Measurements from ENCODE around the gene IRF5. TPM values are rescaled to one million over a fixed set of nuclear protein-coding genes. Genes with fewer than 3 reads are reported as not detected.

The IRF5 gene
- total and polyA plus RNA-seq, 10 of the 15 experiments (the other 5 are each of a cell fraction or from before 2014, with no cell fraction given): 5.4 to 90.3 (median 61.7) TPM

- no peak for TF ChIP-seq ZBTB33 (IDR thresholded peaks at IDR 0.05)
- peak; percentile 86 for TF ChIP-seq MAX (IDR thresholded peaks at IDR 0.05; ENCODE audit: low read depth, low read length)
- TF ChIP-seq BHLHE40 (IDR thresholded peaks at IDR 0.05; ENCODE audit: borderline replicate concordance in 1 of 2, low read depth in 2 of 2, low read length in 1 of 2): peak; percentile 66 to 74; a peak in 3 of 4 replicates
- TF ChIP-seq MEF2B (IDR thresholded peaks at IDR 0.05; ENCODE audit: partially characterized antibody, poor library complexity, severe bottlenecking): peak; percentile 97
- TF ChIP-seq SPI1 (IDR thresholded peaks at IDR 0.05; ENCODE audit: borderline replicate concordance, insufficient read depth, low read depth, low read length): peak; percentile 99
- TF ChIP-seq EZH2 (IDR thresholded peaks at IDR 0.05; ENCODE audit: borderline replicate concordance, control insufficient read depth, low read depth, low read length): no peak
- no peak for TF ChIP-seq NFYB (IDR thresholded peaks at IDR 0.05; ENCODE audit: insufficient read depth, low read depth, low read length)
- no peak for TF ChIP-seq GABPA (IDR thresholded peaks at IDR 0.05; ENCODE audit: low read depth)
- no peak for TF ChIP-seq SREBF1 (IDR thresholded peaks at IDR 0.05; ENCODE audit: low read length)
- TF ChIP-seq SIN3A (IDR thresholded peaks at IDR 0.05; ENCODE audit: low read depth, low read length): 0 out of 2 replicates have a peak, but pooled peaks have one; percentile 52
- no peak for TF ChIP-seq RAD51 (IDR thresholded peaks at IDR 0.05)
- peak; percentile 60; the same call in 1 of the 2 replicates for TF ChIP-seq ZBED1 (IDR thresholded peaks at IDR 0.05; ENCODE audit: borderline replicate concordance)
- TF ChIP-seq SIX5 (IDR thresholded peaks at IDR 0.05; ENCODE audit: low read depth, low read length, severe bottlenecking): no peak
- TF ChIP-seq EED (IDR thresholded peaks at IDR 0.05; ENCODE audit: low read depth): peak; percentile 85
- TF ChIP-seq CHD4 (IDR thresholded peaks at IDR 0.05): no peak
- TF ChIP-seq SP1 (IDR thresholded peaks at IDR 0.05; ENCODE audit: low read depth, low read length): peak; percentile 53
- TF ChIP-seq ELK1 (IDR thresholded peaks at IDR 0.05; ENCODE audit: low read depth, low read length): peak; percentile 45; the same call in 1 of the 2 replicates
- TF ChIP-seq BCL11A (IDR thresholded peaks at IDR 0.05; ENCODE audit: low read depth, low read length): peak; percentile 85
- TF ChIP-seq CTCF (IDR thresholded peaks at IDR 0.05 in 2 of 3, conservative IDR thresholded peaks at IDR 0.05 in 1 of 3; ENCODE audit: control insufficient read depth in 2 of 3, extremely low read depth in 1 of 3, insufficient read depth in 1 of 3, low read depth in 3 of 3, low read length in 3 of 3): no peak
- peak; percentile 87 for TF ChIP-seq MXI1 (IDR thresholded peaks at IDR 0.05; ENCODE audit: low read depth, low read length)
- no peak for TF ChIP-seq CBX3 (IDR thresholded peaks at IDR 0.05; ENCODE audit: borderline replicate concordance, low read depth)
- no peak for TF ChIP-seq NR2C1 (IDR thresholded peaks at IDR 0.05)
- TF ChIP-seq POLR2AphosphoS2 (IDR thresholded peaks at IDR 0.05; ENCODE audit: low read depth, low read length): no peak
- TF ChIP-seq SUPT20H (IDR thresholded peaks at IDR 0.05; ENCODE audit: borderline replicate concordance, control insufficient read depth, low read depth, low read length): no peak
- TF ChIP-seq SRF (IDR thresholded peaks at IDR 0.05; ENCODE audit: low read depth in 2 of 2, low read length in 2 of 2): peak in 1 of 2 experiments; percentile 58; a peak in 1 of 4 replicates
Measured at GRCh38 chr7:128940494-128941322, 3.0 kb downstream of the IRF5 start (continued).
